ENCODE results near the gene UTP11.
"Not testable (repeated sequence)": the region's sequence is repeated elsewhere in the genome, so short reads cannot be mapped to it uniquely, and the experiment has no call there.

The UTP11 gene

GRCh38 chr1:38028105-38028591 lies 15.6 kb downstream of the UTP11 start:
- DNase-seq: no peak

- no peak for DNase-seq
These were observed 16.1 kb downstream of the UTP11 start for GRCh38 chr1:38028671-38029070.

- peak; percentile 10 for DNase-seq
These were observed 16.6 kb downstream of the UTP11 start for GRCh38 chr1:38029081-38029681.

- no peak for DNase-seq
These were observed 17.4 kb downstream of the UTP11 start for GRCh38 chr1:38029685-38030511.

- DNase-seq: no peak
These were observed 18.3 kb downstream of the UTP11 start for GRCh38 chr1:38030596-38031512.

- DNase-seq: no peak
These were observed 19.0 kb downstream of the UTP11 start for GRCh38 chr1:38031513-38031866.

GRCh38 chr1:38032992-38033391 lies 20.5 kb downstream of the UTP11 start:
- not testable (repeated sequence) for DNase-seq

GRCh38 chr1:38034871-38035270 lies 22.3 kb downstream of the UTP11 start:
- DNase-seq: no peak

GRCh38 chr1:38037221-38037939 lies 24.8 kb downstream of the UTP11 start:
- no peak for DNase-seq

GRCh38 chr1:38038861-38039260 lies 26.3 kb downstream of the UTP11 start:
- DNase-seq: no peak

- DNase-seq: no peak
These were observed 27.0 kb downstream of the UTP11 start for GRCh38 chr1:38039331-38040088.

GRCh38 chr1:38041936-38042834 lies 29.7 kb downstream of the UTP11 start:
- DNase-seq: no peak

GRCh38 chr1:38043036-38043747 lies 30.7 kb downstream of the UTP11 start:
- DNase-seq: no peak

- no peak for DNase-seq
These were observed 32.0 kb downstream of the UTP11 start for GRCh38 chr1:38044221-38045215.

GRCh38 chr1:38045401-38046332 lies 33.1 kb downstream of the UTP11 start:
- DNase-seq: no peak

GRCh38 chr1:38046333-38046883 lies 33.9 kb downstream of the UTP11 start, which contains the start of gene POU3F1:
Gene POU3F1 (minus strand): TSS chr1:38046793. CDS start chr1:38046743, 50 bp downstream.
- DNase-seq: no peak

Measured in NCI-H748 treated with DMSO at 0.1 percent for 48 hours (cell line).